ENCODE data around the gene THSD7A. TPM values are rescaled to one million over a fixed set of nuclear protein-coding genes. Genes with fewer than 3 reads are reported as not detected.

THSD7A gene
- polyA plus RNA-seq, 1 experiment, result 0.06 TPM

GRCh38 chr7:11330208-11330607, 501.8 kb downstream of the THSD7A start:
- CTCF ChIA-PET, result no interaction called here
- Histone ChIP-seq H3K27me3 (ENCODE audit: control insufficient read depth, insufficient read depth, low read length) (no peaks in the 10 kb centered on the region), H3K9me3 (ENCODE audit: control insufficient read depth, insufficient read depth, low read length) (no peaks in the 10 kb centered on the region), H3K27ac (ENCODE audit: low read depth, low read length) (no peak overlapping the region), H3K4me3 (ENCODE audit: low read depth, low read length) (no peak overlapping the region)
- DNase-seq (ENCODE audit: low read depth, low spot score), result no peak
- POLR2A ChIA-PET, result no interaction called here
- TF ChIP-seq CTCF (IDR thresholded peaks at IDR 0.05; ENCODE audit: low read depth, low read length), result no peak

GRCh38 chr7:11329626-11330025, 502.4 kb downstream of the THSD7A start:
- H3K4me3 ChIP-seq (ENCODE audit: low read depth, low read length), result no peak overlapping the region
- H3K27ac ChIP-seq (ENCODE audit: low read depth, low read length), result no peak overlapping the region
- no peaks in the 10 kb centered on the region for H3K9me3 ChIP-seq (ENCODE audit: control insufficient read depth, insufficient read depth, low read length)
- no peaks in the 10 kb centered on the region for H3K27me3 ChIP-seq (ENCODE audit: control insufficient read depth, insufficient read depth, low read length)
- CTCF ChIA-PET, result no interaction called here
- DNase-seq (ENCODE audit: low read depth, low spot score), result no peak
- POLR2A ChIA-PET, result no interaction called here
- TF ChIP-seq CTCF (IDR thresholded peaks at IDR 0.05; ENCODE audit: low read depth, low read length), result no peak

GRCh38 chr7:11328309-11328708, 503.7 kb downstream of the THSD7A start:
- Histone ChIP-seq H3K27me3 (ENCODE audit: control insufficient read depth, insufficient read depth, low read length) (no peaks in the 10 kb centered on the region), H3K9me3 (ENCODE audit: control insufficient read depth, insufficient read depth, low read length) (no peaks in the 10 kb centered on the region), H3K27ac (ENCODE audit: low read depth, low read length) (no peak overlapping the region), H3K4me3 (ENCODE audit: low read depth, low read length) (no peak overlapping the region)
- no peak for DNase-seq (ENCODE audit: low read depth, low spot score)
- CTCF ChIA-PET, result no interaction called here
- no peak for TF ChIP-seq CTCF (IDR thresholded peaks at IDR 0.05; ENCODE audit: low read depth, low read length)
- POLR2A ChIA-PET, result no interaction called here

GRCh38 chr7:11327633-11328032, 504.4 kb downstream of the THSD7A start:
- Histone ChIP-seq H3K27me3 (ENCODE audit: control insufficient read depth, insufficient read depth, low read length) (no peaks in the 10 kb centered on the region), H3K4me3 (ENCODE audit: low read depth, low read length) (no peak overlapping the region), H3K27ac (ENCODE audit: low read depth, low read length) (no peak overlapping the region), H3K9me3 (ENCODE audit: control insufficient read depth, insufficient read depth, low read length) (no peaks in the 10 kb centered on the region)
- ChIA-PET CTCF (no interaction called here), POLR2A (no interaction called here)
- no peak for TF ChIP-seq CTCF (IDR thresholded peaks at IDR 0.05; ENCODE audit: low read depth, low read length)
- DNase-seq (ENCODE audit: low read depth, low spot score), result no peak
